K562 (cell line): ENCODE results near the gene USP8. TPM values are rescaled to one million over a fixed set of nuclear protein-coding genes. Genes with fewer than 3 reads are reported as not detected.

Source experiments
- ASH1L ChIP-seq: fragments of 450-650 bp; IDR thresholded peaks from 2 replicates; pipeline ENCODE4 v1.6.1; 2018; ENCODE audit warnings: borderline replicate concordance, mild to moderate bottlenecking, low read depth; ENCODE audit not compliant: partially characterized antibody
- CBFA2T3 ChIP-seq: fragments of 450-650 bp; IDR thresholded peaks from 2 replicates; pipeline ENCODE4 v1.6.1; 2017
- ETS2 ChIP-seq: IDR thresholded peaks from 2 replicates; pipeline ENCODE4 v1.6.1; 2016; ENCODE audit warnings: borderline replicate concordance, missing genetic modification characterization, mild to moderate bottlenecking, moderate library complexity, missing compliant biosample characterization; ENCODE audit not compliant: poor library complexity, severe bottlenecking
- GTF2E2 ChIP-seq: fragments of 200-800 bp; sonication (Bioruptor generic); IDR thresholded peaks from 2 replicates; pipeline ENCODE4 v1.6.1; 2016; ENCODE audit warnings: missing genetic modification characterization, missing compliant biosample characterization
- HNRNPUL1 ChIP-seq: fragments of 200-400 bp; formaldehyde crosslinking; IDR thresholded peaks from 2 replicates; pipeline ENCODE4 v1.6.1; 2017; ENCODE audit warnings: low read length
- JUN ChIP-seq, 2 experiments: sonication (generic) in 1 of 2; formaldehyde crosslinking in 1 of 2; IDR thresholded peaks; 2 replicates each; pipeline versions ENCODE4 v1.6.1 to v1.8.0; 2012 to 2022; ENCODE audit warnings: borderline replicate concordance in 2 of 2, mild to moderate bottlenecking in 2 of 2, improper control_type of control experiment in 1 of 2, low read depth in 1 of 2, low read length in 1 of 2, missing genetic modification reagents in 1 of 2
- MECOM ChIP-seq: fragments of 250-450 bp; sonication (Bioruptor Pico); IDR thresholded peaks from 2 replicates; pipeline ENCODE4 v1.8.0; 2022; ENCODE audit warnings: inconsistent platforms
- MEF2D ChIP-seq: conservative IDR thresholded peaks from 2 replicates; pipeline ENCODE4 v1.6.1; 2016; ENCODE audit warnings: low read depth, missing genetic modification characterization, missing compliant biosample characterization
- NFATC3 ChIP-seq: fragments of 450-650 bp; IDR thresholded peaks from 2 replicates; pipeline ENCODE4 v1.6.1; 2017; ENCODE audit warnings: mild to moderate bottlenecking
- POLR3A ChIP-seq: IDR thresholded peaks from 2 replicates; pipeline ENCODE4 v1.6.1; 2011; ENCODE audit warnings: borderline replicate concordance, mild to moderate bottlenecking, moderate library complexity; ENCODE audit not compliant: insufficient read length, insufficient read depth; ENCODE audit errors: extremely low read depth
- RBM39 ChIP-seq: fragments of 200-400 bp; formaldehyde crosslinking; optimal IDR thresholded peaks from 2 replicates; pipeline ENCODE3; 2018; ENCODE audit warnings: low read depth, low read length
- SNRNP70 ChIP-seq: fragments of 200-400 bp; formaldehyde crosslinking; optimal IDR thresholded peaks from 2 replicates; pipeline ENCODE3; 2017; ENCODE audit warnings: low read depth, low read length
- STAT5B ChIP-seq: fragments of 250-450 bp; sonication (Bioruptor Pico); IDR thresholded peaks from 2 replicates; pipeline ENCODE4 v1.8.0; 2021; ENCODE audit warnings: mild to moderate bottlenecking, inconsistent platforms
- U2AF2 ChIP-seq: fragments of 200-400 bp; formaldehyde crosslinking; optimal IDR thresholded peaks from 2 replicates; pipeline ENCODE3; 2017; ENCODE audit warnings: low read depth, mild to moderate bottlenecking, low read length
- ZBTB7A ChIP-seq: IDR thresholded peaks from 2 replicates; pipeline ENCODE4 v1.6.1; 2011; ENCODE audit warnings: low read depth, mild to moderate bottlenecking, low read length, moderate library complexity, borderline replicate concordance; ENCODE audit not compliant: control insufficient read depth
- ZEB2 ChIP-seq: fragments of 450-650 bp; IDR thresholded peaks from 2 replicates; pipeline ENCODE4 v1.6.1; 2016
- ZNF224 ChIP-seq: sonication (generic); formaldehyde crosslinking; IDR thresholded peaks from 2 replicates; pipeline ENCODE4 v1.8.0; 2022; ENCODE audit warnings: mild to moderate bottlenecking, missing genetic modification reagents
- ZNF717 ChIP-seq: fragments of 250-450 bp; sonication (Bioruptor Pico); IDR thresholded peaks from 2 replicates; pipeline ENCODE4 v1.5.0; 2021
- polyA plus RNA-seq, 8 experiments: library from polyadenylated mRNA; depleted of rRNA in 4 of 8; stranded (reverse) in 5 of 8; unstranded in 3 of 8; fragments of >200 nt; fragmentation: Nextera tagmentation in 2 of 8; fragmentation: Illumina TruSeq in 1 of 8; extraction: Ambion mirVana in 2 of 8; extraction: Trizol in 1 of 8; gene quantifications; 2 replicates each; pipeline versions ENCODE4 v1.2.1 to v1.2.3, GENCODE V29; 2011 to 2014; ENCODE audit warnings: inconsistent platforms in 1 of 8, missing spikeins in 1 of 8
- total RNA-seq, 7 experiments: library from RNA; depleted of rRNA in 6 of 7; stranded (reverse); fragments of >200 nt in 6 of 7; fragmentation: Illumina TruSeq in 2 of 7; extraction: Trizol in 2 of 7; gene quantifications; 2 replicates each; pipeline versions ENCODE4 v1.2.1 to v1.2.3, GENCODE V29; 2011 to 2021; ENCODE audit warnings: low replicate concordance in 1 of 7
- TF ChIP-seq, protein P1 (sequence below): IDR thresholded peaks from 3 replicates; pipeline ENCODE4 v1.6.1; 2011; ENCODE audit warnings: borderline replicate concordance, mild to moderate bottlenecking; ENCODE audit not compliant: insufficient read length, insufficient read depth
- TF ChIP-seq, protein P2 (sequence below): sonication (generic); formaldehyde crosslinking; IDR thresholded peaks from 2 replicates; pipeline ENCODE4 v1.8.1; 2023; ENCODE audit warnings: mild to moderate bottlenecking, missing genetic modification reagents
- TF ChIP-seq, protein P3 (sequence below): fragments of 250-450 bp; sonication (Bioruptor Pico); IDR thresholded peaks from 2 replicates; pipeline ENCODE4 v1.4.0; 2020; ENCODE audit warnings: mild to moderate bottlenecking, moderate library complexity, borderline replicate concordance
- TF ChIP-seq, protein P4 (sequence below): fragments of 450-650 bp; formaldehyde crosslinking; IDR thresholded peaks from 2 replicates; pipeline ENCODE4 v1.4.0; 2022; ENCODE audit warnings: mild to moderate bottlenecking, moderate library complexity

Gene USP8
- total and polyA plus RNA-seq, 9 of the 15 experiments (the other 6 are each of a cell fraction or from before 2014, with no cell fraction given), result 35.1 to 58.4 (median 46.1) TPM

DNA sequence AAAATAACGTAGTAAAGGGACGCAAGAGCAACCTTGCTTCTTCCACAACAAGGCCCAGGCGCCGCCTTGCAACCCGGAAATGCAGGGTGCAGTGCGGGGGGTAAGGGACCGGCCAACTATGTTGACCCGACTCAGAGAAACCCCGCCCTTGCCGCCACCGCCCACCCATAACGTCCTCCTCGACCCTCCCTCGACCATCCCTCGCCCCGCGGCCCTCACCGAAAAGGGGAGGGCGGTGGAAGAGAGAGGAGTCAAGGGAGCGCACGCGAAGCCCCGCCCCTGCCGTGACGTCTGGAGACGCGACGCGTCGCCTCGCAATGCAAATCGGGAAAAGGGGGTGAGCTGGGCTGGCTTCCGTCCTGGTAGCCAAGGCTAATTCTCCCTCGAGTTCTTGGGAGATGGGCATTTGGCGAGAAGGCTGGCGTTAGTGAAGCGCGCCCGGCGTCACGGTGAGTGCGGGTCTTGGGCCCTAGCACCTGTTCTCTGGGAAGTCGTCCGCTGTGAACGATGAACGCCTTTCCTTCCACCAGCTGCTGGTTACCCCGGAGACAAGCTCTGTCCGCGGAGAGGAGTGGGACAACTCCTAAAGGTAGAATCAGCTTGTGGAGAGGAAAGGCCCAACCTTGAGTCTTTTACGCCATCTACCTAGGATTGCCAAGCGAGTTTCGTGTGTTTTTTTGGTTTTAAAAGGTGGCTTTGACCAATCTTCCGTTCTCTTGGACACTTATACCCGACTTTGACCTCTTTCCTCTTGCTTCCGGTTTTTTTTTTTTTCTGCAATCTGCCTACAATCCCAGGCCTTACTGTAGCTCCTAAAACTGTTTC, at the start of gene USP8 (continued):
- TF ChIP-seq HNRNPUL1 (no peak), ASH1L (no peak), STAT5B (CRISPR knock-in tag) (no peak), ZNF224 (no peak), ZNF717 (CRISPR knock-in tag) (no peak), MEF2D (tag) (no peak), ZEB2 (no peak), GTF2E2 (tag) (peak; percentile 89), U2AF2 (no peak), MECOM (CRISPR knock-in tag) (no peak), POLR3A (no peak), NFATC3 (0 out of 2 replicates have a peak, but pooled peaks have one; percentile 0), RBM39 (no peak), JUN (IDR thresholded peaks at IDR 0.05; ENCODE audit: borderline replicate concordance, low read depth, low read length) (0 out of 2 replicates have a peak, but pooled peaks have one; percentile 24), JUN (CRISPR knock-in tag; IDR thresholded peaks at IDR 0.05; ENCODE audit: borderline replicate concordance) (no peak), ZBTB7A (peak; percentile 99), CBFA2T3 (no peak), ETS2 (no peak), SNRNP70 (no peak)
- TF ChIP-seq, protein P1, sequence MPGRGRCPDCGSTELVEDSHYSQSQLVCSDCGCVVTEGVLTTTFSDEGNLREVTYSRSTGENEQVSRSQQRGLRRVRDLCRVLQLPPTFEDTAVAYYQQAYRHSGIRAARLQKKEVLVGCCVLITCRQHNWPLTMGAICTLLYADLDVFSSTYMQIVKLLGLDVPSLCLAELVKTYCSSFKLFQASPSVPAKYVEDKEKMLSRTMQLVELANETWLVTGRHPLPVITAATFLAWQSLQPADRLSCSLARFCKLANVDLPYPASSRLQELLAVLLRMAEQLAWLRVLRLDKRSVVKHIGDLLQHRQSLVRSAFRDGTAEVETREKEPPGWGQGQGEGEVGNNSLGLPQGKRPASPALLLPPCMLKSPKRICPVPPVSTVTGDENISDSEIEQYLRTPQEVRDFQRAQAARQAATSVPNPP, result no peak
- TF ChIP-seq, protein P2, sequence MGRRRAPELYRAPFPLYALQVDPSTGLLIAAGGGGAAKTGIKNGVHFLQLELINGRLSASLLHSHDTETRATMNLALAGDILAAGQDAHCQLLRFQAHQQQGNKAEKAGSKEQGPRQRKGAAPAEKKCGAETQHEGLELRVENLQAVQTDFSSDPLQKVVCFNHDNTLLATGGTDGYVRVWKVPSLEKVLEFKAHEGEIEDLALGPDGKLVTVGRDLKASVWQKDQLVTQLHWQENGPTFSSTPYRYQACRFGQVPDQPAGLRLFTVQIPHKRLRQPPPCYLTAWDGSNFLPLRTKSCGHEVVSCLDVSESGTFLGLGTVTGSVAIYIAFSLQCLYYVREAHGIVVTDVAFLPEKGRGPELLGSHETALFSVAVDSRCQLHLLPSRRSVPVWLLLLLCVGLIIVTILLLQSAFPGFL (CRISPR knock-in tag), result no peak
- TF ChIP-seq, protein P3, sequence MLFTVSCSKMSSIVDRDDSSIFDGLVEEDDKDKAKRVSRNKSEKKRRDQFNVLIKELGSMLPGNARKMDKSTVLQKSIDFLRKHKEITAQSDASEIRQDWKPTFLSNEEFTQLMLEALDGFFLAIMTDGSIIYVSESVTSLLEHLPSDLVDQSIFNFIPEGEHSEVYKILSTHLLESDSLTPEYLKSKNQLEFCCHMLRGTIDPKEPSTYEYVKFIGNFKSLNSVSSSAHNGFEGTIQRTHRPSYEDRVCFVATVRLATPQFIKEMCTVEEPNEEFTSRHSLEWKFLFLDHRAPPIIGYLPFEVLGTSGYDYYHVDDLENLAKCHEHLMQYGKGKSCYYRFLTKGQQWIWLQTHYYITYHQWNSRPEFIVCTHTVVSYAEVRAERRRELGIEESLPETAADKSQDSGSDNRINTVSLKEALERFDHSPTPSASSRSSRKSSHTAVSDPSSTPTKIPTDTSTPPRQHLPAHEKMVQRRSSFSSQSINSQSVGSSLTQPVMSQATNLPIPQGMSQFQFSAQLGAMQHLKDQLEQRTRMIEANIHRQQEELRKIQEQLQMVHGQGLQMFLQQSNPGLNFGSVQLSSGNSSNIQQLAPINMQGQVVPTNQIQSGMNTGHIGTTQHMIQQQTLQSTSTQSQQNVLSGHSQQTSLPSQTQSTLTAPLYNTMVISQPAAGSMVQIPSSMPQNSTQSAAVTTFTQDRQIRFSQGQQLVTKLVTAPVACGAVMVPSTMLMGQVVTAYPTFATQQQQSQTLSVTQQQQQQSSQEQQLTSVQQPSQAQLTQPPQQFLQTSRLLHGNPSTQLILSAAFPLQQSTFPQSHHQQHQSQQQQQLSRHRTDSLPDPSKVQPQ, result no peak
- TF ChIP-seq, protein P4, sequence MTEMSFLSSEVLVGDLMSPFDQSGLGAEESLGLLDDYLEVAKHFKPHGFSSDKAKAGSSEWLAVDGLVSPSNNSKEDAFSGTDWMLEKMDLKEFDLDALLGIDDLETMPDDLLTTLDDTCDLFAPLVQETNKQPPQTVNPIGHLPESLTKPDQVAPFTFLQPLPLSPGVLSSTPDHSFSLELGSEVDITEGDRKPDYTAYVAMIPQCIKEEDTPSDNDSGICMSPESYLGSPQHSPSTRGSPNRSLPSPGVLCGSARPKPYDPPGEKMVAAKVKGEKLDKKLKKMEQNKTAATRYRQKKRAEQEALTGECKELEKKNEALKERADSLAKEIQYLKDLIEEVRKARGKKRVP (CRISPR knock-in tag), result 0 out of 2 replicates have a peak, but pooled peaks have one; percentile 42
